BLaER1 treated with 17β-estradiol and CSF1 and Interleukin-3, amounts not matched to agents 10 nM and 100 nM (cell line): ENCODE data around the gene RELCH.

Source experiments
- H3K27ac ChIP-seq, 11 experiments: shearing (Covaris generic); formaldehyde crosslinking; 2 replicates each; pipeline ENCODE4 v1.8.1; 2022
- H3K27me3 ChIP-seq, 11 experiments: shearing (Covaris generic); formaldehyde crosslinking; 2 replicates each; pipeline ENCODE4 v1.8.1; 2022
- H3K36me3 ChIP-seq, 11 experiments: shearing (Covaris generic); formaldehyde crosslinking; 2 replicates each; pipeline ENCODE4 v1.8.1; 2022
- H3K4me1 ChIP-seq, 10 experiments: shearing (Covaris generic); formaldehyde crosslinking; 2 replicates each; pipeline ENCODE4 v1.8.1; 2022
- H3K4me2 ChIP-seq, 11 experiments: shearing (Covaris generic); formaldehyde crosslinking; 2 replicates each; pipeline ENCODE4 v1.8.1; 2022
- H3K4me3 ChIP-seq, 10 experiments: shearing (Covaris generic); formaldehyde crosslinking; 2 replicates each; pipeline ENCODE4 v1.8.1; 2022
- H3K9ac ChIP-seq, 11 experiments: shearing (Covaris generic); formaldehyde crosslinking; 2 replicates each; pipeline ENCODE4 v1.8.1; 2022
- H3K9me3 ChIP-seq, 11 experiments: shearing (Covaris generic); formaldehyde crosslinking; replicated peaks in 1 of 11; 2 replicates each; pipeline ENCODE4 v1.8.1; 2022
- H4K20me1 ChIP-seq, 11 experiments: shearing (Covaris generic); formaldehyde crosslinking; 2 replicates each; pipeline ENCODE4 v1.8.1; 2022
- Cebpa-rat ChIP-seq, 11 experiments: shearing (Covaris generic); IDR thresholded peaks; 2 replicates each; pipeline ENCODE4 v1.8.1; 2022

The RELCH gene

GRCh38 chr18:62200121-62200914 is 13.3 kb downstream of the RELCH start:
- Histone ChIP-seq H3K36me3 (peaks cover 0 to 20% (median 5%) of the 10 kb centered on the region in 11 experiments; a peak in 8 of 22 replicates), H3K27ac (no peak overlapping the region), H3K9ac (no peak overlapping the region), H3K4me1 (peaks cover 0 to 16% (median 0%) of the 10 kb centered on the region in 10 experiments; a peak in 4 of 20 replicates), H3K9me3 (peaks cover 0 to 8% (median 4%) of the 10 kb centered on the region in 11 experiments; a peak in 6 of 22 replicates), H4K20me1 (peaks cover 9 to 87% (median 42%) of the 10 kb centered on the region in 11 experiments; a peak in 19 of 22 replicates), H3K4me3 (no peak overlapping the region), H3K4me2 (no peak overlapping the region), H3K27me3 (no peaks in the 10 kb centered on the region)
- no peak for TF ChIP-seq Cebpa-rat (IDR thresholded peaks at IDR 0.05)

- Histone ChIP-seq H3K27me3 (no peaks in the 10 kb centered on the region), H3K4me1 (peaks cover 0 to 15% (median 0%) of the 10 kb centered on the region in 10 experiments; a peak in 4 of 20 replicates), H3K4me2 (no peak overlapping the region), H3K27ac (no peak overlapping the region), H4K20me1 (peaks cover 7 to 85% (median 27%) of the 10 kb centered on the region in 11 experiments; a peak in 17 of 22 replicates), H3K4me3 (no peak overlapping the region), H3K36me3 (peaks cover 0 to 16% (median 6%) of the 10 kb centered on the region in 11 experiments; a peak in 7 of 22 replicates), H3K9me3 (peaks cover 0 to 13% (median 4%) of the 10 kb centered on the region in 11 experiments; a peak in 9 of 22 replicates), H3K9ac (no peak overlapping the region)
- TF ChIP-seq Cebpa-rat (IDR thresholded peaks at IDR 0.05) = no peak
Observed at GRCh38 chr18:62201870-62202269, 14.8 kb downstream of the RELCH start.

GRCh38 chr18:62205824-62206223 is 18.8 kb downstream of the RELCH start:
- Histone ChIP-seq H3K4me3 (no peak overlapping the region), H3K36me3 (peaks cover 13 to 33% (median 19%) of the 10 kb centered on the region in 11 experiments; a peak in 17 of 22 replicates), H3K9me3 (peaks cover 7 to 32% (median 23%) of the 10 kb centered on the region in 11 experiments; a peak in 20 of 22 replicates), H3K9ac (no peak overlapping the region), H3K27me3 (no peaks in the 10 kb centered on the region), H3K4me1 (peaks cover 0 to 22% (median 0%) of the 10 kb centered on the region in 10 experiments; a peak in 4 of 20 replicates), H3K4me2 (no peak overlapping the region), H3K27ac (no peak overlapping the region), H4K20me1 (peaks cover 0 to 82% (median 0%) of the 10 kb centered on the region in 11 experiments; a peak in 12 of 22 replicates)
- TF ChIP-seq Cebpa-rat (IDR thresholded peaks at IDR 0.05) = no peak

GRCh38 chr18:62206593-62206992 is 19.5 kb downstream of the RELCH start:
- peaks cover 0 to 22% (median 0%) of the 10 kb centered on the region in 10 experiments; a peak in 4 of 20 replicates for H3K4me1 ChIP-seq
- no peak overlapping the region for H3K4me2 ChIP-seq
- TF ChIP-seq Cebpa-rat (IDR thresholded peaks at IDR 0.05) = no peak
- H3K36me3 ChIP-seq = peaks cover 18 to 41% (median 27%) of the 10 kb centered on the region in 11 experiments
- H3K27me3 ChIP-seq = no peaks in the 10 kb centered on the region
- H4K20me1 ChIP-seq = peaks cover 0 to 81% (median 0%) of the 10 kb centered on the region in 11 experiments; a peak in 10 of 22 replicates
- H3K27ac ChIP-seq = no peak overlapping the region
- no peak overlapping the region for H3K4me3 ChIP-seq
- H3K9ac ChIP-seq = no peak overlapping the region
- H3K9me3 ChIP-seq = peaks cover 7 to 32% (median 23%) of the 10 kb centered on the region in 11 experiments; a peak in 20 of 22 replicates

- TF ChIP-seq Cebpa-rat (IDR thresholded peaks at IDR 0.05) = no peak
- no peak overlapping the region for H3K4me3 ChIP-seq
Observed at GRCh38 chr18:62209046-62209445, 22.0 kb downstream of the RELCH start.

GRCh38 chr18:62210138-62210537 is 23.1 kb downstream of the RELCH start:
- Histone ChIP-seq H3K36me3 (peaks cover 39 to 66% (median 57%) of the 10 kb centered on the region in 11 experiments), H3K4me2 (no peak overlapping the region), H3K9ac (no peak overlapping the region), H3K4me3 (no peak overlapping the region), H3K4me1 (peaks cover 0 to 22% (median 0%) of the 10 kb centered on the region in 10 experiments; a peak in 4 of 20 replicates), H3K9me3 (peaks cover 7 to 28% (median 23%) of the 10 kb centered on the region in 11 experiments; a peak in 20 of 22 replicates), H4K20me1 (peaks cover 0 to 90% (median 7%) of the 10 kb centered on the region in 11 experiments; a peak in 14 of 22 replicates), H3K27me3 (no peaks in the 10 kb centered on the region), H3K27ac (no peak overlapping the region)
- no peak for TF ChIP-seq Cebpa-rat (IDR thresholded peaks at IDR 0.05)

More at GRCh38 chr18:62209046-62209445, 22.0 kb downstream of the RELCH start:
- peaks cover 31 to 61% (median 46%) of the 10 kb centered on the region in 11 experiments for H3K36me3 ChIP-seq
- peaks cover 0 to 88% (median 0%) of the 10 kb centered on the region in 11 experiments; a peak in 11 of 22 replicates for H4K20me1 ChIP-seq
- H3K9ac ChIP-seq = no peak overlapping the region
- no peaks in the 10 kb centered on the region for H3K27me3 ChIP-seq
- peak overlapping the region in 1 of 11 experiments; percentile 24; a peak in 1 of 22 replicates for H3K27ac ChIP-seq
- H3K4me1 ChIP-seq = peaks cover 0 to 22% (median 0%) of the 10 kb centered on the region in 10 experiments; a peak in 4 of 20 replicates
- H3K4me2 ChIP-seq = peak overlapping the region in 3 of 11 experiments; percentile 10 to 59 (median 46); a peak in 5 of 22 replicates
- H3K9me3 ChIP-seq = peaks cover 7 to 32% (median 23%) of the 10 kb centered on the region in 11 experiments; a peak in 20 of 22 replicates

GRCh38 chr18:62211325-62211828 is 24.3 kb downstream of the RELCH start:
- H3K4me3 ChIP-seq = no peak overlapping the region
- H4K20me1 ChIP-seq = peaks cover 0 to 89% (median 7%) of the 10 kb centered on the region in 11 experiments; a peak in 14 of 22 replicates
- TF ChIP-seq Cebpa-rat (IDR thresholded peaks at IDR 0.05) = no peak
- H3K9ac ChIP-seq = no peak overlapping the region
- H3K36me3 ChIP-seq = peaks cover 44 to 77% (median 61%) of the 10 kb centered on the region in 11 experiments
- no peak overlapping the region for H3K4me2 ChIP-seq
- no peak overlapping the region for H3K27ac ChIP-seq
- peaks cover 7 to 27% (median 18%) of the 10 kb centered on the region in 11 experiments; a peak in 20 of 22 replicates for H3K9me3 ChIP-seq
- no peaks in the 10 kb centered on the region for H3K27me3 ChIP-seq
- H3K4me1 ChIP-seq = peaks cover 0 to 22% (median 0%) of the 10 kb centered on the region in 10 experiments; a peak in 4 of 20 replicates

- peaks cover 39 to 76% (median 54%) of the 10 kb centered on the region in 11 experiments for H3K36me3 ChIP-seq
- TF ChIP-seq Cebpa-rat (IDR thresholded peaks at IDR 0.05) = no peak
Observed at GRCh38 chr18:62214790-62215189, 27.7 kb downstream of the RELCH start.

More at GRCh38 chr18:62214790-62215189, 27.7 kb downstream of the RELCH start:
- H3K9ac ChIP-seq = no peak overlapping the region
- peaks cover 0 to 14% (median 5%) of the 10 kb centered on the region in 11 experiments; a peak in 9 of 22 replicates for H3K9me3 ChIP-seq
- H3K27me3 ChIP-seq = no peaks in the 10 kb centered on the region
- no peak overlapping the region for H3K4me3 ChIP-seq
- H3K4me1 ChIP-seq = no peaks in the 10 kb centered on the region
- H3K27ac ChIP-seq = no peak overlapping the region
- peaks cover 0 to 87% (median 7%) of the 10 kb centered on the region in 11 experiments; a peak in 14 of 22 replicates for H4K20me1 ChIP-seq
- H3K4me2 ChIP-seq = no peak overlapping the region
